GM18502 (cell line): ENCODE measurements around the gene KCTD7.
"Not testable (repeated sequence)": the region's sequence is repeated elsewhere in the genome, so short reads cannot be mapped to it uniquely, and the experiment has no call there.

ENCODE experiments used
- ATAC-seq: cut with Tn5 transposase; IDR thresholded peaks from one replicate; pipeline ENCODE4 v1.9.1; 2021; ENCODE audit warnings: mild to moderate bottlenecking; ENCODE audit not compliant: unreplicated experiment, poor library complexity

Gene KCTD7

GRCh38 chr7:66614596-66614995, 14.1 kb upstream of the KCTD7 start:
- not testable (repeated sequence) for ATAC-seq

- ATAC-seq, result no peak
These were observed 13.0 kb upstream of the KCTD7 start for GRCh38 chr7:66615699-66616098.

- no peak for ATAC-seq
These were observed 11.4 kb upstream of the KCTD7 start for GRCh38 chr7:66617295-66617694.

- ATAC-seq, result not testable (repeated sequence)
These were observed 9.2 kb upstream of the KCTD7 start for GRCh38 chr7:66619341-66619948.

GRCh38 chr7:66626331-66626934, 2.2 kb upstream of the KCTD7 start:
- ATAC-seq, result no peak

GRCh38 chr7:66627151-66627681, 1.5 kb upstream of the KCTD7 start:
- no peak for ATAC-seq

GRCh38 chr7:66627881-66628360, 760 bp upstream of the KCTD7 start:
- peak; percentile 5 for ATAC-seq

- no peak for ATAC-seq
These were observed 761 bp downstream of the KCTD7 start for GRCh38 chr7:66629222-66630062.

- ATAC-seq, result no peak
These were observed 1.9 kb downstream of the KCTD7 start for GRCh38 chr7:66630531-66630930.

- no peak for ATAC-seq
These were observed 2.8 kb downstream of the KCTD7 start for GRCh38 chr7:66631471-66631870.

GRCh38 chr7:66634816-66635215, 6.1 kb downstream of the KCTD7 start:
- ATAC-seq, result peak; percentile 35

- not testable (repeated sequence) for ATAC-seq
These were observed 6.8 kb downstream of the KCTD7 start for GRCh38 chr7:66635322-66635981.

GRCh38 chr7:66635982-66636546, 7.4 kb downstream of the KCTD7 start:
- ATAC-seq, result peak; percentile 43

GRCh38 chr7:66638309-66639099, 9.8 kb downstream of the KCTD7 start:
- ATAC-seq, result no peak

- ATAC-seq, result no peak
These were observed 11.1 kb downstream of the KCTD7 start for GRCh38 chr7:66639773-66640172.

- no peak for ATAC-seq
These were observed 12.3 kb downstream of the KCTD7 start for GRCh38 chr7:66640802-66641525.

- no peak for ATAC-seq
These were observed 12.8 kb downstream of the KCTD7 start for GRCh38 chr7:66641526-66641871.

- no peak for ATAC-seq
These were observed 13.5 kb downstream of the KCTD7 start for GRCh38 chr7:66642186-66642585.

- ATAC-seq, result no peak
These were observed 14.3 kb downstream of the KCTD7 start for GRCh38 chr7:66642932-66643331.
